PC-3 (cell line): Measurements from ENCODE around the gene TGFB2. TPM values are rescaled to one million over a fixed set of nuclear protein-coding genes. Genes with fewer than 3 reads are reported as not detected.

ENCODE experiments used
- ATAC-seq: fragments of 200-7000 bp; cut with Tn5 transposase; 2 replicates; pipeline ENCODE4 v1.9.1; 2020; ENCODE audit warnings: mild to moderate bottlenecking, moderate library complexity
- BruUV-seq: library from RNA; stranded (reverse); fragments of 400-500 nt; replicated peaks from 2 replicates; lab custom pipeline; 2021; lab: Mats Ljungman, UMichigan
- CTCF ChIA-PET: fragments of 300-600 bp; sonication (Branson Sonifier 250); formaldehyde crosslinking; loops from one replicate; lab custom pipeline; 2022; ENCODE audit warnings: antibody characterized with exemption; lab: Charles Lee
- POLR2A ChIA-PET: fragments of 300-600 bp; sonication (Branson Sonifier 250); formaldehyde crosslinking; loops from one replicate; lab custom pipeline; 2022; ENCODE audit warnings: antibody characterized with exemption; ENCODE audit not compliant: unreplicated experiment; lab: Charles Lee
- DNase-seq: peaks from one replicate; pipeline ENCODE4 v3.0.0-alpha.2; 2015
- H2AFZ ChIP-seq: fragments of 300-600 bp; sonication (generic); 2 replicates; pipeline ENCODE4 v1.6.0; 2016; ENCODE audit warnings: antibody characterized with exemption, low read length
- H3F3A ChIP-seq: fragments of 300-600 bp; sonication (generic); one replicate; pipeline ENCODE4 v1.6.0; 2017; ENCODE audit warnings: antibody characterized with exemption, low read length, control low read depth, mild to moderate bottlenecking; ENCODE audit not compliant: unreplicated experiment
- H3K27ac ChIP-seq: fragments of 300-600 bp; sonication (generic); 2 replicates; pipeline ENCODE4 v1.5.1; 2016; ENCODE audit warnings: mild to moderate bottlenecking, low read length
- H3K27me3 ChIP-seq: fragments of 300-600 bp; sonication (generic); 2 replicates; pipeline ENCODE4 v1.6.1; 2016; ENCODE audit warnings: low read length, mixed read lengths
- H3K36me3 ChIP-seq: fragments of 300-600 bp; sonication (generic); 2 replicates; pipeline ENCODE4 v1.6.1; 2016; ENCODE audit warnings: low read depth, mixed run types, low read length, mixed read lengths
- H3K4me1 ChIP-seq: fragments of 300-600 bp; sonication (generic); 2 replicates; pipeline ENCODE4 v1.5.1; 2016; ENCODE audit warnings: low read length; ENCODE audit not compliant: insufficient read depth
- H3K4me2 ChIP-seq: fragments of 300-600 bp; sonication (generic); 2 replicates; pipeline ENCODE4 v1.6.0; 2016; ENCODE audit warnings: low read length
- H3K4me3 ChIP-seq: fragments of 300-600 bp; sonication (generic); 2 replicates; pipeline ENCODE4 v1.5.1; 2016; ENCODE audit warnings: mild to moderate bottlenecking, low read length, mixed read lengths
- H3K79me2 ChIP-seq: fragments of 300-600 bp; sonication (generic); 2 replicates; pipeline ENCODE4 v1.6.1; 2017; ENCODE audit warnings: low read length, mixed read lengths
- H3K9ac ChIP-seq: fragments of 300-600 bp; sonication (generic); 2 replicates; pipeline ENCODE4 v1.6.0; 2016; ENCODE audit warnings: mild to moderate bottlenecking, low read length
- H3K9me2 ChIP-seq: fragments of 300-600 bp; sonication (generic); replicated peaks from 2 replicates; pipeline ENCODE4 v1.6.1; 2016; ENCODE audit warnings: mixed run types, low read length, mixed read lengths
- H3K9me3 ChIP-seq: fragments of 300-600 bp; sonication (generic); 2 replicates; pipeline ENCODE4 v1.6.1; 2016; ENCODE audit warnings: low read length, mixed read lengths
- H4K20me1 ChIP-seq: fragments of 300-600 bp; sonication (generic); 2 replicates; pipeline ENCODE4 v1.6.1; 2016; ENCODE audit warnings: low read length, mixed read lengths
- CTCF ChIP-seq: fragments of 300-600 bp; sonication (generic); conservative IDR thresholded peaks from 2 replicates; pipeline ENCODE4 v1.5.1; 2017; ENCODE audit warnings: antibody characterized with exemption, low read depth, mild to moderate bottlenecking, low read length
- EZH2 ChIP-seq: fragments of 300-600 bp; sonication (generic); IDR thresholded peaks from one replicate; pipeline ENCODE4 v1.6.1; 2017; ENCODE audit warnings: antibody characterized with exemption, mild to moderate bottlenecking, low read length; ENCODE audit not compliant: unreplicated experiment
- EZH2phosphoT487 ChIP-seq: fragments of 300-600 bp; sonication (generic); IDR thresholded peaks from 2 replicates; pipeline ENCODE4 v1.6.1; 2018; ENCODE audit warnings: mild to moderate bottlenecking, antibody characterized with exemption, low read length, borderline replicate concordance
- intact Hi-C: fragments of 100-400 bp; cut with micrococcal nuclease; formaldehyde crosslinking; loops from 2 replicates; pipeline ENCODE4 v1.9.0; 2023
- total RNA-seq: library from RNA; depleted of rRNA; stranded (reverse); fragments of >200 nt; gene quantifications from 2 replicates; pipeline ENCODE4 v1.2.3, GENCODE V29; 2014

The TGFB2 gene
- total RNA-seq, 1 experiment from 2014 or later, result 50.3 TPM

- Histone ChIP-seq H2AFZ (no peak overlapping the region), H3K9me2 (no peaks in the 10 kb centered on the region), H4K20me1 (no peaks in the 10 kb centered on the region), H3K79me2 (peaks cover 87% of the 10 kb centered on the region), H3K27me3 (no peaks in the 10 kb centered on the region), H3K4me1 (peaks cover 81% of the 10 kb centered on the region), H3K27ac (peak overlapping the region; percentile 91), H3K4me2 (peak overlapping the region; percentile 83), H3F3A (peaks cover 30% of the 10 kb centered on the region), H3K4me3 (peak overlapping the region; percentile 4; the same call in 1 of the 2 replicates), H3K36me3 (peaks cover 8% of the 10 kb centered on the region; the same call in 1 of the 2 replicates), H3K9me3 (no peaks in the 10 kb centered on the region), H3K9ac (peak overlapping the region; percentile 48)
- no peak for TF ChIP-seq EZH2
- no peak for TF ChIP-seq CTCF
- no peak for TF ChIP-seq EZH2phosphoT487
- ChIA-PET CTCF (no interaction called here), POLR2A (no interaction called here)
- intact Hi-C loops, result loop anchor here (5.0 kb wide), 1 partner anchor 428 kb away; no protein-coding TSS in a partner anchor
- ATAC-seq (peak; percentile 2; the same call in 1 of the 2 replicates), DNase-seq (peak; percentile 85)
- BruUV-seq, result no TSS peak
Measured at GRCh38 chr1:218374401-218375353, 29.5 kb downstream of the TGFB2 start.

DNA sequence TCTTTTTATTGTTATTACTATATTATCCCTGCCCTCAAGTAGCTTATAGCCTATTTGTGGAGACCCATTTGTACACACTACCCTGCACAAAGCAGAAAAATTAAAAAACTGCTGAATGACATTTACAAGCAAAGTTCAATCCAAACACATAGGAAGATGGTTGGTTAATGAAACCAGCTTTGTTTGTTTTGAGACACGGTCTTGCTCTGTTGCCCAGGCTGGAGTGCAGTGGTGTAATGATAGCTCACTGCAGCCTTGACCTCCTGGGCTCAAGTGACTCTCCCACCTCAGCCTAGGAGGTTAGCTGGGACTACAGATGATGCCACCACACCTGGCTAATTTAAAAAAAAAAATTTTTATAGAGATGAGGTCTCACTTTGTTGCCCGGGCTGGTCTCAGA, 31.6 kb downstream of the TGFB2 start:
- no peaks in the 10 kb centered on the region for H3K9me3 ChIP-seq
- H3K4me3 ChIP-seq, result peak overlapping the region; percentile 57
- peaks cover 82% of the 10 kb centered on the region for H3K79me2 ChIP-seq
- H2AFZ ChIP-seq, result no peak overlapping the region
- H3K27ac ChIP-seq, result peak overlapping the region; percentile 91
- H3K4me1 ChIP-seq, result peaks cover 90% of the 10 kb centered on the region
- intact Hi-C loops, result loop anchor here (1.0 to 5.0 kb wide), 6 partner anchors 29 to 426 kb away; no protein-coding TSS in a partner anchor
- ChIA-PET POLR2A (interaction anchor here (0.5 to 0.8 kb wide), 7 partner anchors 9 to 947 kb away, joined by 3 to 7 read pairs (median 4); partner anchors contain the start of gene TGFB2), CTCF (no interaction called here)
- ATAC-seq (peak; percentile 23), DNase-seq (peak; percentile 72)
- H3K4me2 ChIP-seq, result peak overlapping the region; percentile 83
- no peaks in the 10 kb centered on the region for H3K27me3 ChIP-seq
- peaks cover 9% of the 10 kb centered on the region; the same call in 1 of the 2 replicates for H3K36me3 ChIP-seq
- no peaks in the 10 kb centered on the region for H3K9me2 ChIP-seq
- H3K9ac ChIP-seq, result peak overlapping the region; percentile 88
- H4K20me1 ChIP-seq, result no peaks in the 10 kb centered on the region
- TF ChIP-seq EZH2, result no peak
- no peak for TF ChIP-seq CTCF
- no peak for TF ChIP-seq EZH2phosphoT487
- peaks cover 35% of the 10 kb centered on the region for H3F3A ChIP-seq
- TSS peak; percentile 72 for BruUV-seq
